AG09319 (cell line): Measurements from ENCODE around the gene CDX1.

ENCODE experiments used
- DNase-seq: peaks from one replicate; pipeline ENCODE4 v3.0.0-alpha.2; 2010; ENCODE audit warnings: low read depth; ENCODE audit errors: extremely low read depth
- CTCF ChIP-seq: IDR thresholded peaks from 2 replicates; pipeline ENCODE4 v1.5.1; 2011; ENCODE audit warnings: low read depth, mild to moderate bottlenecking, inconsistent platforms, low read length, moderate library complexity

Gene CDX1

GRCh38 chr5:150143350-150144245 is 23.0 kb upstream of the CDX1 start:
- TF ChIP-seq CTCF: no peak
- DNase-seq: peak; percentile 78

- no peak for DNase-seq
- no peak for TF ChIP-seq CTCF
Measured at GRCh38 chr5:150144246-150144801, 22.3 kb upstream of the CDX1 start.

- no peak for TF ChIP-seq CTCF
- no peak for DNase-seq
Measured at GRCh38 chr5:150144879-150145278, 21.7 kb upstream of the CDX1 start.

- no peak for DNase-seq
- TF ChIP-seq CTCF: no peak
Measured at GRCh38 chr5:150146235-150146634, 20.3 kb upstream of the CDX1 start.

GRCh38 chr5:150146862-150147601 is 19.5 kb upstream of the CDX1 start:
- no peak for TF ChIP-seq CTCF
- no peak for DNase-seq

GRCh38 chr5:150147670-150148069 is 18.9 kb upstream of the CDX1 start:
- TF ChIP-seq CTCF: no peak
- no peak for DNase-seq
